H54 (cell line): ENCODE data around the gene LMCD1.

Source experiments
- DNase-seq: peaks from one replicate; pipeline ENCODE4 v3.0.0; 2011; ENCODE audit warnings: low spot score, mixed read lengths; ENCODE audit not compliant: insufficient read length
- FAIRE-seq: peaks from 3 replicates; lab custom pipeline; 2011; peaks lifted over from hg19 to GRCh38; lab: Jason Lieb, UNC
- POLR2A ChIP-seq: IDR thresholded peaks from 2 replicates; pipeline ENCODE4 v1.6.1; 2011; ENCODE audit warnings: low read depth, mild to moderate bottlenecking, low read length

Gene LMCD1

DNA sequence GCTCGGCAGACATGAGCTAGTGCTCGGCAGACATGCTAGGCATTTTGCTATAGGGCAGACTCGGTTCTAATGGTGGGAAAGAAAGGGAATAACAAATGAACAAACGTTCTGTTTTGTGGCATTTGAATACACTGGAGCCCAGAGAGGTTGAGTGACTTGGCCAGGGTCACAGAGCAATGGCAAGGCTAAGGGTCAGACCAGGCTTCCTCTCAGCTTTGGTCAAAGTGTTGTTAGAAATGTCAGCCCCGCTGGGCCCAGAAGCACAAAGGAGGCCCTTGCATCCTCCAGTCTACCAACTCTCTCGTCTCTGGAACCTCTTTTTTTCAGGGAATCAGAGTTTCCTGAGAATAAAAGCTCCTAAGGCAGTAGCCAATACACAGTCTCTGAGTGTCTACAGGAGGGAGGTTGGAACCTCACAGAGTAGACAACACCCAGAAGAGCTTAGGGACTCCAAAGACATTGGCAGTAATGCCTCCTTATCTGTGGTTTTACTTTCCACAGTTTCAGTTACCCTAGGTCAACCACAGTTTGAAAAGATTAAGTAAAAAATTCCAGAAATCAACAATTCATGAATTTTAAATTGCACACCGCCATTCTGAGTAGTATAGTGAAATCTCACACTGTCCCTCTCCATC lies 95.7 kb downstream of the LMCD1 start:
- TF ChIP-seq POLR2A: no peak
- DNase-seq (no peak), FAIRE-seq (no peak)

DNA sequence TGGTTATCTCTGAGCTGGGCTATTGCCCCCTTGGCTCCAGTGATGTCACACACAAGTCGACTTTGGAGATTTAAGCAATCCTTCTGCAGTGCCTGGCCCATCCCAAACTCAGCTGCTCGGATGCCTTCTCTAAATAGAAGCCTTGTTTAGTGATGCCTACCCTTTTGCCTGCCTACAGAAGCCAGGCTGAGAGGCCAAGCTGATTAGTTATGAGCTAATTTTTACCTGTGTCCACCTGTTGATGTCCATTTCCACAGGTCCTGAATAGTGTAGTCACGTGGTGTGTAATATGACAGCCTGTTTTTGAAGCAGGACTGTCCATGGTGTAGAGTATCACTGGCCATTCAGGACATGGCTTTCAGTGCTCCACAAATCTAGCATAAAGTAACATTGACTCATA lies 97.5 kb downstream of the LMCD1 start:
- DNase-seq (no peak), FAIRE-seq (no peak)
- no peak for TF ChIP-seq POLR2A

- TF ChIP-seq POLR2A: no peak
- DNase-seq (no peak), FAIRE-seq (no peak)
Observed at GRCh38 chr3:8600457-8600856, 98.8 kb downstream of the LMCD1 start.

- DNase-seq: no peak
Observed at GRCh38 chr3:8603115-8603710, 101.6 kb downstream of the LMCD1 start.

GRCh38 chr3:8604006-8604405 lies 102.4 kb downstream of the LMCD1 start:
- TF ChIP-seq POLR2A: no peak
- FAIRE-seq (no peak), DNase-seq (no peak)

More at GRCh38 chr3:8603115-8603710, 101.6 kb downstream of the LMCD1 start:
- no peak for TF ChIP-seq POLR2A
- no peak for FAIRE-seq

DNA sequence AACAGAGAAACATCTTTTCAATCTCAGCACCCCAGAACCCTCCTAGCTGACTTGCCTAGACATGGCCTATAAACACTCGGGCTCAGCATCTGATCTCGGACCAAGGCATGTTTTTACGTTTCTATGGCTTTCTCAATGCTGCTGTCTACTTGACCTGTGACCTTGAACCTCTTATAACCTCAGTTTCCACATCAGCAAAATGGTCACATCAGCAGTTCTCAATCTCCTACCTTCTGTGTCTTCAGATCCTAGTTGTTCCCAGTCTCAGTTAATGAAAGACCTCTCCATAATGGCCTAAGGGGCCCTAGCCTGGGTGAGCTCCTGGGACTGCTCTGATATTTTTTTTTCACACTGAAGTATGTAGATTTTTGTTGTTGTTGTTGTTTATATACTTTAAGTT lies 103.4 kb downstream of the LMCD1 start:
- FAIRE-seq (no peak), DNase-seq (no peak)

GRCh38 chr3:8606701-8607231 lies 105.1 kb downstream of the LMCD1 start:
- no peak for DNase-seq
- FAIRE-seq: no peak
- TF ChIP-seq POLR2A: no peak

More for the DNA sequence above, 103.4 kb downstream of the LMCD1 start:
- TF ChIP-seq POLR2A: no peak

DNA sequence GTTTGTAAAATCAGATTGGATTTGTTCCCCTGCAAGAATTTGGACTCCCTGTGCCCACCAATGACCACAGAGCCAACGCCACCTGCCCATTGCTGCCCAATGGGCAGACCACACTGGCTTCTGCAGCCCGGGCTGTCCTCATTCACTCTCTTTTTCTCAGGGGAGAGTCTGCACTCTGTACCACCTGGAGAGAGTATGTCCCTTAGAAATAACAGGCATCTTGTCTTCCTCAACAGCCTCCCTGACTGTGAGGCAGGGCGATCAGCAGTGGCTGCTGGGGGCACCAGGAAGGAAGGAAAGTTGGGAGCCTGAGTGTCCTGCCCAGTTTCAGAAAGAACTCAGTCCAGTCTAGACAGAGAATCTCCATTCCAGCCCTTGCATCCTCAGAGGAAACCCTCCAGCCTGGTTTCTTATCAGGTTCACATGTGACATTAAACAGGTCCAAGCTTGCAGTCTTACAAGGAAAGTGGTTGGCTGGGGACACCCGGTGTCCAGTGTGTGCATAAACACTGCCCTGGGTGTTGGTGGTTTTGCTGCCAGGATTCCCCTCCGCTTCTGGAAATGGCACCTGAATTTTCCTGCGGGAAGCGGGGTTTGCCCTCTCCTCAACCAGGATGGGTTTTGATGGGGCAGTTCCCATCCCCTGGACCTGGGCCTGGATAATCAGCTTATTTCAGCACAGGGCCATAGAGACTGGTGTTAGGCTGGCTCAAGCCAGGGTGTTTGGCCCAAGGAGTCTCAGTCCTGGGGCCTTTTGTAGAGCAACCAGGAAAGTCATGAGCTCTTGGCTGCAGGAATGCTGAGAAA lies 105.8 kb downstream of the LMCD1 start:
- FAIRE-seq (no peak), DNase-seq (peak; percentile 44)
- no peak for TF ChIP-seq POLR2A

DNA sequence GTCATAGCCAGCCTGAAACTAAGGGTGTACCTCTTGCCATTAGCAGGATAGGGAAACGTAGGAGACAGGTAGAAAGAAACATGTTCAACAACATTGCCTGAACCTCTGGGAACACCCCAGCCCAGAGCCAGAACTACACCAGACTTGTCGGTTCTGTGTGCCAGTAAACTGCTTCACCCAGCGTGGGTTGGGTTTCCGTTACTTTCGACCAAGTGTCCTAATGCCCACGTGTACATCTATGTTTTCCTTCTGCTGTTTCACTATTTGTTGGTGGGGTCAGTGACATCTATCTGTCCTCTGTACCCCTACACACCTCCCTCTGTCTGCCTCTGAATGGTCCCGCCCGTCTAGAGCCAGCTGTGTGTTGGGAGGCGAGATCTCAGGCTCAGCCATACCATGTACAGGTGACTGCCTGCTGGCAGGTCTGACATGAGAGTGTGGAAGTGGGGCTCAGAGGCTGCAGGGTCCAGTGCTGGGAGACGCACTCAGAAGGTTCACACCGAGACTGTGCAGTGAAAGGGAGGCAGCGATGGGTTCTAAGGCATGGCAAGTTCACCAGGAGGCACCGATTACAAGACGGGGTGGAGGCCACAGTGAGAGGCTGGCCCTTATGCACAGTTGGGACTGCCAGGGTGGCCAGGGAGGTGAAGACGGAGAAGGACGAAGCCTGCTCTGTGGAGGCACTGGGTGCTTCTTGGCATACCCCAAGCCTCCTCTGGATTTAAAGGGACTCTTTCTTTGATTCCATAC lies 106.6 kb downstream of the LMCD1 start:
- TF ChIP-seq POLR2A: no peak
- FAIRE-seq: no peak
- no peak for DNase-seq

DNA sequence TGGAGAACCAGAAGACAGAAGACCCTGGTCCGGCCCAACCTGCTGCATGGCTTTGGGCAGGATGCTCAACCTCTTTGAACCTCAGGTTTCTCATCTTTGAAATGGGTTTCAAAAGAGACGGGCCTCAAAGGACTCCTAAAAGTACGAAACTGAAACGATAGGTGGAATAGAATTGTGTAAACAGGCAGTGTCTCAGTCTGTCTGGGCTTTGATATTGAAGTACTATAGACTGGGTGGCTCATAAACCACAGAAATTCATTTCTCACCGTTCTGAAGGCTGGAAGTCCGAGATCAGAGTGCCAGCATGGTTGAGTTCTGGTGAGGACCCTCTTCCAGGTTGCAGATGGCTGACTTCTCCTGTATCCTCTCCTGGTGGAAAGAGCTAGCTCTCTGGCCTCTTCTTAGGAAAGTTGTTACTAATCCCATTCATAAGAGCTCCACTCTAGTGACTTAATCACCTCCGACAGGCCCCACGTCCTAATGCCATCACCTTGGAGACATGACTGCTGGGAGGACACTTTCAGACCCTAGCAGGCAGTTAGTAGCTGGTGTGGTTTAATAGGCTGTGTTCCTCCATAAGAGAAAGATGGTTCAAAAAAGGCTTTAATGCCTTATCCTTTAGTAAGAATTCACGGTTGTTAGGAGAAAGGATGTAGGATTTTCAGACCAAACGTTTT lies 107.3 kb downstream of the LMCD1 start:
- TF ChIP-seq POLR2A: no peak
- DNase-seq (no peak), FAIRE-seq (no peak)

- TF ChIP-seq POLR2A: no peak
- no peak for DNase-seq
- no peak for FAIRE-seq
Observed at GRCh38 chr3:8610951-8611350, 109.3 kb downstream of the LMCD1 start.

DNA sequence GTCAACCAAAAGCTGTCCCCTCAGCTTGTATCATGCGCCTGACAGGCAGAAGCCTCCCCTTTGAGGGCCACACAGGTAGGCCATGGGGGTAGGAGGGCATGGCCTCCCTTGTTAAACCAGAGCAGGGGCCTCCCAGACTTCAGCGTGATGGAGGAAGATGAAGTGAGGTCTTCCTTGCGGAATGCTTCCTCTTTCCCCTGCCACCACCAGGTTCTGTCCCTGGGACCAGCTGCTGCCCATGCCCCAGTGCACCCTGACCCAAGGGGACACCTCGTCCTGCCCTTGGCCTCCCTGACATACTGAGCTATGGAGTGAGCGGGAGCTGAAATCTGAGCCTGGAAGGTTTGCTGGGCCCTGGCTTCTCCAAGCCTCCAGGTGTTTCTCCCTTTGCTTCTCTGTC lies 116.3 kb downstream of the LMCD1 start:
- DNase-seq (no peak), FAIRE-seq (no peak)
- TF ChIP-seq POLR2A: no peak

DNA sequence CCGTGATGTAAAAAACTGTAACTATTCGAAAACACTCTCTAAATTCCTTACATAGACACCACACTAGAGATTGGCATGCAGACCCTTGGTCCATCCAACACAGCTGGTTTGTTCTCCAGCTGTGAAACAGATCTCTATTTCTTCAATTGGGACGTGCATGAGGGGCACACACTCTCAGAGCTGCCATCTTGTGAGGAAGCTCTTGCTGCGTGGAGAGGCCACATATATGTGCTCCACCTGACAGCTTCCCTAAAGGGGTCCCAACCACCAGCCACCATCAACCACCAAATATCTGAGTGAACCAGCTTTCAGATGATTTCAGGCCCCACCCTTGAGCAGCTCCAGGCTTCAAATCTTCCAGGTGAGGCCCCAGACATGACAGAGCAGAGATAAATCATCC lies 117.3 kb downstream of the LMCD1 start:
- FAIRE-seq: no peak

More for the DNA sequence above, 117.3 kb downstream of the LMCD1 start:
- no peak for TF ChIP-seq POLR2A
- DNase-seq: no peak
